Head of caudate nucleus (tissue), 42 donors: ENCODE measurements around the gene ZFP57.

ENCODE experiments used
- DNase-seq, 42 donors: peaks; one replicate each; pipeline versions ENCODE4 v3.0.0 to v3.0.0-alpha.2; 2020 to 2021; ENCODE audit warnings: mixed read lengths in 7 of 42
- intact Hi-C: fragments of 100-400 bp; cut with DNase I; formaldehyde crosslinking; loops from one replicate; pipeline ENCODE4 v1.15.0; 2022

Gene ZFP57

GRCh38 chr6:29680904-29681303, at the start of gene ZFP57:
Gene ZFP57 (minus strand): TSS chr6:29681152. CDS start chr6:29677003, 4,149 bp downstream.
- intact Hi-C loops, result no loop called here
- DNase-seq, result no peak

- intact Hi-C loops, result no loop called here
- DNase-seq, result peak in 1 of 42 donors; percentile 39
These were observed 49.7 kb upstream of the ZFP57 start for GRCh38 chr6:29730575-29731126.

- intact Hi-C loops, result no loop called here
- DNase-seq, result peak in 1 of 42 donors; percentile 7
These were observed 48.9 kb upstream of the ZFP57 start for GRCh38 chr6:29729774-29730328.

GRCh38 chr6:29728875-29729270, 47.9 kb upstream of the ZFP57 start:
- DNase-seq, result no peak
- intact Hi-C loops, result no loop called here

- no peak for DNase-seq
- intact Hi-C loops, result no loop called here
These were observed 47.4 kb upstream of the ZFP57 start for GRCh38 chr6:29728173-29728874.

- intact Hi-C loops, result no loop called here
- no peak for DNase-seq
These were observed 46.7 kb upstream of the ZFP57 start for GRCh38 chr6:29727637-29728036.

GRCh38 chr6:29726571-29727194, 45.7 kb upstream of the ZFP57 start:
- intact Hi-C loops, result no loop called here
- no peak for DNase-seq

GRCh38 chr6:29726001-29726400, 45.0 kb upstream of the ZFP57 start:
- intact Hi-C loops, result no loop called here
- DNase-seq, result peak in 1 of 42 donors; percentile 1

- peak in 1 of 42 donors; percentile 34 for DNase-seq
- intact Hi-C loops, result no loop called here
These were observed 44.3 kb upstream of the ZFP57 start for GRCh38 chr6:29724937-29725869.

GRCh38 chr6:29723666-29724588, 43.0 kb upstream of the ZFP57 start:
- peak in 35 of 42 donors; percentile 14 to 65 (median 33) for DNase-seq

GRCh38 chr6:29723262-29723665, 42.3 kb upstream of the ZFP57 start, which contains the start of gene HLA-F:
Gene HLA-F (plus strand): TSS chr6:29723434. CDS start chr6:29723464, 30 bp downstream.
- intact Hi-C loops, result no loop called here
- peak; percentile 73 to 96 (median 88) for DNase-seq

More at GRCh38 chr6:29723666-29724588, 43.0 kb upstream of the ZFP57 start:
- intact Hi-C loops, result no loop called here

GRCh38 chr6:29720863-29721262, 39.9 kb upstream of the ZFP57 start:
- intact Hi-C loops, result no loop called here
- peak in 1 of 42 donors; percentile 37 for DNase-seq

- intact Hi-C loops, result no loop called here
- DNase-seq, result peak in 2 of 42 donors; percentile 13 to 15
These were observed 29.5 kb upstream of the ZFP57 start for GRCh38 chr6:29710281-29710941.

GRCh38 chr6:29709188-29709587, 28.2 kb upstream of the ZFP57 start:
- intact Hi-C loops, result loop anchor here (5.0 to 10.0 kb wide), 2 partner anchors 46 to 128 kb away; no protein-coding TSS in a partner anchor
- peak in 1 of 42 donors; percentile 38 for DNase-seq

GRCh38 chr6:29708432-29709179, 27.7 kb upstream of the ZFP57 start:
- intact Hi-C loops, result loop anchor here (5.0 to 10.0 kb wide), 2 partner anchors 46 to 129 kb away; no protein-coding TSS in a partner anchor

More at GRCh38 chr6:29708432-29709179, 27.7 kb upstream of the ZFP57 start:
- peak in 1 of 42 donors; percentile 17 for DNase-seq
